H1 (cell line): ENCODE results near the gene LRRC27. TPM values are rescaled to one million over a fixed set of nuclear protein-coding genes. Genes with fewer than 3 reads are reported as not detected.

Experiments
- CTCF ChIA-PET: fragments of 300-600 bp; sonication (Branson Sonifier 250); formaldehyde crosslinking; loops from one replicate; lab custom pipeline; 2021; ENCODE audit not compliant: partially characterized antibody; lab: Charles Lee
- POLR2A ChIA-PET: fragments of 300-600 bp; sonication (Branson Sonifier 250); formaldehyde crosslinking; loops from one replicate; lab custom pipeline; 2021; ENCODE audit warnings: inconsistent platforms; ENCODE audit not compliant: partially characterized antibody; lab: Charles Lee
- DNase-seq, 2 experiments: peaks; one replicate each; pipeline versions ENCODE4 v3.0.0 to v3.0.0-alpha.2; 2010 to 2022; ENCODE audit warnings: low spot score in 2 of 2, low read depth in 1 of 2, mixed read lengths in 1 of 2
- FAIRE-seq: peaks from 2 replicates; lab custom pipeline; 2011; peaks lifted over from hg19 to GRCh38; lab: Jason Lieb, UNC
- H2AFZ ChIP-seq: 2 replicates; pipeline ENCODE4 v1.8.1; 2012; ENCODE audit warnings: low read length, inconsistent platforms
- H2AK5ac ChIP-seq: 2 replicates; pipeline ENCODE4 v1.6.1; 2013; ENCODE audit warnings: low read depth, low read length
- H2BK120ac ChIP-seq: replicated peaks from 2 replicates; pipeline ENCODE3; 2013; ENCODE audit warnings: low read depth, low read length, inconsistent platforms
- H2BK12ac ChIP-seq: 2 replicates; pipeline ENCODE4 v1.6.1; 2013; ENCODE audit warnings: low read depth, low read length
- H2BK15ac ChIP-seq: 2 replicates; pipeline ENCODE4 v1.6.1; 2013; ENCODE audit warnings: low read length
- H2BK20ac ChIP-seq: 2 replicates; pipeline ENCODE4 v1.6.1; 2013; ENCODE audit warnings: low read length
- H2BK5ac ChIP-seq: 2 replicates; pipeline ENCODE4 v1.6.1; 2013; ENCODE audit warnings: low read depth, low read length
- H3K14ac ChIP-seq: 2 replicates; pipeline ENCODE4 v1.6.1; 2013; ENCODE audit warnings: inconsistent platforms; ENCODE audit not compliant: insufficient read length
- H3K18ac ChIP-seq: 2 replicates; pipeline ENCODE4 v1.6.1; 2013; ENCODE audit warnings: low read length; ENCODE audit errors: extremely low read depth
- H3K23ac ChIP-seq: 2 replicates; pipeline ENCODE4 v1.6.1; 2013; ENCODE audit warnings: inconsistent platforms; ENCODE audit not compliant: insufficient read length
- H3K23me2 ChIP-seq: 2 replicates; pipeline ENCODE4 v1.6.1; 2013; ENCODE audit warnings: low read depth, low read length
- H3K27ac ChIP-seq: 2 replicates; pipeline ENCODE4 v1.6.1; 2011; ENCODE audit warnings: low read depth, low read length, inconsistent platforms
- H3K27me3 ChIP-seq, 4 experiments: replicated peaks in 1 of 4; 1 replicate in 1 of 4; 2 replicates in 3 of 4; pipeline versions ENCODE4 v1.6.1 to v1.8.1; 2011 to 2013; ENCODE audit warnings: low read length in 3 of 4, mild to moderate bottlenecking in 3 of 4, inconsistent platforms in 2 of 4, mixed read lengths in 2 of 4, moderate library complexity in 1 of 4; ENCODE audit not compliant: control insufficient read depth in 3 of 4, insufficient read depth in 3 of 4; ENCODE audit errors: extremely low read depth in 1 of 4
- H3K36me3 ChIP-seq, 4 experiments: 2 replicates each; pipeline versions ENCODE4 v1.6.1 to v1.8.1; 2011 to 2013; ENCODE audit warnings: mild to moderate bottlenecking in 4 of 4, low read length in 3 of 4, moderate library complexity in 2 of 4, control low read depth in 1 of 4, inconsistent platforms in 1 of 4; ENCODE audit not compliant: insufficient read depth in 4 of 4, control insufficient read depth in 2 of 4
- H3K4ac ChIP-seq: replicated peaks from 2 replicates; pipeline ENCODE3; 2013; ENCODE audit warnings: low read length, low read depth, mixed read lengths, inconsistent platforms; ENCODE audit not compliant: insufficient read length
- H3K4me1 ChIP-seq, 4 experiments: replicated peaks in 1 of 4; 1 replicate in 1 of 4; 2 replicates in 3 of 4; pipeline versions ENCODE4 v1.6.1 to v1.8.1; 2011 to 2013; ENCODE audit warnings: low read length in 3 of 4, inconsistent platforms in 2 of 4, mixed read lengths in 1 of 4; ENCODE audit not compliant: insufficient read depth in 4 of 4, control insufficient read depth in 3 of 4
- H3K4me2 ChIP-seq, 2 experiments: 2 replicates each; pipeline versions ENCODE4 v1.6.1 to v1.8.1; 2011 to 2013; ENCODE audit warnings: low read depth in 2 of 2, low read length in 2 of 2, control low read depth in 1 of 2, inconsistent platforms in 1 of 2, mild to moderate bottlenecking in 1 of 2; ENCODE audit not compliant: insufficient read depth in 1 of 2
- H3K4me3 ChIP-seq, 4 experiments: fragments of 200-600, 300-600 bp in 1 of 4; sonication (generic), shearing (Covaris generic), sonication (Bioruptor Twin) in 1 of 4; 2 replicates each; pipeline versions ENCODE4 v1.5.1 to v1.8.1; 2011 to 2016; ENCODE audit warnings: low read length in 4 of 4, low read depth in 3 of 4, control low read depth in 2 of 4, inconsistent platforms in 2 of 4, mild to moderate bottlenecking in 2 of 4, mixed read lengths in 1 of 4, moderate library complexity in 1 of 4; ENCODE audit not compliant: insufficient read depth in 2 of 4; ENCODE audit errors: extremely low read depth in 1 of 4
- H3K56ac ChIP-seq: replicated peaks from 2 replicates; pipeline ENCODE3; 2013; ENCODE audit warnings: low read depth, mild to moderate bottlenecking, mixed read lengths, low read length, inconsistent platforms; ENCODE audit not compliant: insufficient read length
- H3K79me1 ChIP-seq: 2 replicates; pipeline ENCODE4 v1.6.1; 2013; ENCODE audit warnings: low read depth, low read length, control low read depth
- H3K79me2 ChIP-seq, 2 experiments: 2 replicates each; pipeline versions ENCODE4 v1.6.1 to v1.8.1; 2012 to 2013; ENCODE audit warnings: low read length in 2 of 2, mild to moderate bottlenecking in 2 of 2, inconsistent platforms in 1 of 2; ENCODE audit not compliant: insufficient read depth in 2 of 2, control insufficient read depth in 1 of 2
- H3K9ac ChIP-seq, 4 experiments: replicated peaks in 1 of 4; 1 replicate in 1 of 4; 2 replicates in 3 of 4; pipeline versions ENCODE4 v1.6.1 to v1.8.1; 2011 to 2013; ENCODE audit warnings: low read depth in 3 of 4, low read length in 3 of 4, control low read depth in 2 of 4, mild to moderate bottlenecking in 2 of 4, moderate library complexity in 2 of 4, inconsistent platforms in 1 of 4; ENCODE audit errors: extremely low read depth in 1 of 4
- H3K9me3 ChIP-seq, 2 experiments: 2 replicates each; pipeline versions ENCODE4 v1.6.1 to v1.8.1; 2012 to 2013; ENCODE audit warnings: mild to moderate bottlenecking in 2 of 2, moderate library complexity in 2 of 2, control low read depth in 1 of 2, inconsistent platforms in 1 of 2, low read depth in 1 of 2, low read length in 1 of 2, mixed read lengths in 1 of 2; ENCODE audit not compliant: insufficient read depth in 2 of 2
- H4K20me1 ChIP-seq, 2 experiments: replicated peaks in 1 of 2; 2 replicates each; pipeline versions ENCODE3 to v1.8.1; 2011 to 2013; ENCODE audit warnings: inconsistent platforms in 2 of 2, low read length in 2 of 2, mild to moderate bottlenecking in 1 of 2; ENCODE audit not compliant: insufficient read depth in 2 of 2, control insufficient read depth in 1 of 2
- H4K5ac ChIP-seq: 2 replicates; pipeline ENCODE4 v1.6.1; 2013; ENCODE audit warnings: low read length, low read depth, mixed read lengths, inconsistent platforms; ENCODE audit not compliant: insufficient read length
- H4K8ac ChIP-seq: 2 replicates; pipeline ENCODE4 v1.8.0; 2013; ENCODE audit warnings: mild to moderate bottlenecking, moderate library complexity, low read length, inconsistent platforms; ENCODE audit not compliant: insufficient read depth; ENCODE audit errors: extremely low read depth
- H4K91ac ChIP-seq: replicated peaks from 2 replicates; pipeline ENCODE3; 2013; ENCODE audit warnings: low read length, mixed read lengths, inconsistent platforms; ENCODE audit not compliant: insufficient read length
- BRCA1 ChIP-seq: IDR thresholded peaks from 2 replicates; pipeline ENCODE4 v1.6.1; 2012; ENCODE audit warnings: low read depth, low read length, improper control_type of control experiment
- CEBPB ChIP-seq: IDR thresholded peaks from 2 replicates; pipeline ENCODE4 v1.6.1; 2012; ENCODE audit warnings: low read depth, low read length
- NANOG ChIP-seq: IDR thresholded peaks from 2 replicates; pipeline ENCODE4 v1.6.1; 2011; ENCODE audit warnings: low read length, low read depth, mild to moderate bottlenecking, inconsistent platforms; ENCODE audit not compliant: insufficient read depth, poor library complexity, severe bottlenecking
- RAD21 ChIP-seq, 2 experiments: IDR thresholded peaks in 1 of 2; conservative IDR thresholded peaks in 1 of 2; 2 replicates each; pipeline ENCODE4 v1.6.1; 2011; ENCODE audit warnings: low read depth in 2 of 2, low read length in 2 of 2, improper control_type of control experiment in 1 of 2, inconsistent platforms in 1 of 2, mild to moderate bottlenecking in 1 of 2, moderate library complexity in 1 of 2
- RBBP5 ChIP-seq: IDR thresholded peaks from 2 replicates; pipeline ENCODE4 v1.7.1; 2012; ENCODE audit warnings: low read depth, mild to moderate bottlenecking, inconsistent platforms, low read length, moderate library complexity, borderline replicate concordance
- WGBS, 2 experiments: shearing (Covaris generic) in 1 of 2; methylation state at CpG; one replicate each; pipeline versions ENCODE4 v1.1.6 to v1.1.7; 2013 to 2015; ENCODE audit warnings: low lambda C conversion rate in 2 of 2, mixed read lengths in 2 of 2, inconsistent platforms in 1 of 2, low coverage in 1 of 2, missing lambda C conversion rate in 1 of 2; ENCODE audit not compliant: insufficient replicate concordance in 2 of 2, insufficient coverage in 1 of 2, insufficient read length in 1 of 2; ENCODE audit errors: extremely low coverage in 1 of 2, missing lambda C conversion rate in 1 of 2; 5-methylcytosine and 5-hydroxymethylcytosine counted together
- polyA plus RNA-seq, 7 experiments: library from polyadenylated mRNA; depleted of rRNA in 3 of 7; stranded (reverse) in 5 of 7; unstranded in 2 of 7; fragments of >200 nt in 5 of 7; fragments of 200-250 nt in 2 of 7; gene quantifications; 1 replicate in 5 of 7; 2 replicates in 1 of 7; 4 replicates in 1 of 7; pipeline versions ENCODE4 v1.2.1 to v1.2.3, GENCODE V29; 2011 to 2013; ENCODE audit warnings: missing spikeins in 2 of 7, mixed read lengths in 2 of 7
- total RNA-seq: library from RNA; stranded (reverse); fragmentation: NEBNext Ultra II Directional; extraction: Animal tissue kit (Norgen Biotek cat#: 25700); gene quantifications from 2 replicates; pipeline ENCODE4 v1.2.1, GENCODE V29; 2021
- TF ChIP-seq, protein P1 (sequence below), 3 experiments: IDR thresholded peaks; 1 replicate in 2 of 3; 2 replicates in 1 of 3; pipeline versions ENCODE4 v1.5.1 to v1.6.1; 2011; ENCODE audit warnings: low read length in 3 of 3, mild to moderate bottlenecking in 3 of 3, inconsistent platforms in 2 of 3, low read depth in 1 of 3, moderate library complexity in 1 of 3; ENCODE audit not compliant: insufficient read depth in 1 of 3; ENCODE audit errors: control extremely low read depth in 1 of 3

The LRRC27 gene
- total and polyA plus RNA-seq, 2 of the 8 experiments (the other 6 are each of a cell fraction or from before 2014, with no cell fraction given) = 1.2 to 3.8 TPM

- H4K5ac ChIP-seq = no peak overlapping the region
- no peak overlapping the region for H3K4ac ChIP-seq
- no peak overlapping the region for H2BK120ac ChIP-seq
- H3K36me3 ChIP-seq = no peaks in the 10 kb centered on the region
- no peak overlapping the region for H3K9ac ChIP-seq
- no peak overlapping the region for H3K14ac ChIP-seq
- no peaks in the 10 kb centered on the region for H3K79me2 ChIP-seq
- H4K91ac ChIP-seq = no peak overlapping the region
- TF ChIP-seq, protein P1, sequence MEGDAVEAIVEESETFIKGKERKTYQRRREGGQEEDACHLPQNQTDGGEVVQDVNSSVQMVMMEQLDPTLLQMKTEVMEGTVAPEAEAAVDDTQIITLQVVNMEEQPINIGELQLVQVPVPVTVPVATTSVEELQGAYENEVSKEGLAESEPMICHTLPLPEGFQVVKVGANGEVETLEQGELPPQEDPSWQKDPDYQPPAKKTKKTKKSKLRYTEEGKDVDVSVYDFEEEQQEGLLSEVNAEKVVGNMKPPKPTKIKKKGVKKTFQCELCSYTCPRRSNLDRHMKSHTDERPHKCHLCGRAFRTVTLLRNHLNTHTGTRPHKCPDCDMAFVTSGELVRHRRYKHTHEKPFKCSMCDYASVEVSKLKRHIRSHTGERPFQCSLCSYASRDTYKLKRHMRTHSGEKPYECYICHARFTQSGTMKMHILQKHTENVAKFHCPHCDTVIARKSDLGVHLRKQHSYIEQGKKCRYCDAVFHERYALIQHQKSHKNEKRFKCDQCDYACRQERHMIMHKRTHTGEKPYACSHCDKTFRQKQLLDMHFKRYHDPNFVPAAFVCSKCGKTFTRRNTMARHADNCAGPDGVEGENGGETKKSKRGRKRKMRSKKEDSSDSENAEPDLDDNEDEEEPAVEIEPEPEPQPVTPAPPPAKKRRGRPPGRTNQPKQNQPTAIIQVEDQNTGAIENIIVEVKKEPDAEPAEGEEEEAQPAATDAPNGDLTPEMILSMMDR (IDR thresholded peaks at IDR 0.05; ENCODE audit: control extremely low read depth in 1 of 3, insufficient read depth in 1 of 3, low read depth in 1 of 3, low read length in 3 of 3) = no peak
- TF ChIP-seq BRCA1 (no peak), NANOG (no peak), CEBPB (no peak), RBBP5 (no peak), RAD21 (IDR thresholded peaks at IDR 0.05 in 1 of 2, conservative IDR thresholded peaks at IDR 0.05 in 1 of 2; ENCODE audit: low read depth in 2 of 2, low read length in 2 of 2) (no peak)
- TF ChIP-seq, all 59 proteins: peak for 0
- no peak for FAIRE-seq
- Histone ChIP-seq H3K56ac (peak overlapping the region; percentile 46), H3K4me3 (no peak overlapping the region), H4K8ac (peak overlapping the region; percentile 40; the same call in 1 of the 2 replicates), H2BK15ac (no peak overlapping the region), H4K20me1 (peaks cover 0 to 7% of the 10 kb centered on the region in 2 experiments), H2AK5ac (no peak overlapping the region; the same call in 1 of the 2 replicates), H2BK5ac (no peak overlapping the region), H3K27ac (no peak overlapping the region), H3K9me3 (no peaks in the 10 kb centered on the region), H2AFZ (no peak overlapping the region), H3K23me2 (peaks cover 10% of the 10 kb centered on the region), H3K27me3 (peaks cover 0 to 10% (median 2%) of the 10 kb centered on the region in 4 experiments; a peak in 4 of 7 replicates), H3K4me1 (peaks cover 0 to 18% (median 12%) of the 10 kb centered on the region in 4 experiments; a peak in 6 of 7 replicates), H3K79me1 (no peaks in the 10 kb centered on the region), H3K18ac (no peak overlapping the region; the same call in 1 of the 2 replicates), H2BK20ac (no peak overlapping the region), H3K4me2 (peak overlapping the region; percentile 27 to 69; a peak in 2 of 4 replicates), H2BK12ac (no peak overlapping the region), H3K23ac (no peak overlapping the region)
- CTCF ChIA-PET = no interaction called here
- WGBS, 2 experiments = 88% methylated on average over 10 of the region's 12 CpGs; no CpG with 5 or more reads in 1 of the 2 experiments
- DNase-seq = no peak
- POLR2A ChIA-PET = no interaction called here
These were observed 63.1 kb downstream of the LRRC27 start for GRCh38 chr10:132394936-132395703.
